Activated T-cell treated with anti-CD3 and anti-CD28 coated beads, Interleukin-2, amount 50 U/mL, for 72 hours (primary cell): ENCODE measurements around the gene NCSTN. TPM values are rescaled to one million over a fixed set of nuclear protein-coding genes. Genes with fewer than 3 reads are reported as not detected.

Experiments
- ATAC-seq, 2 donors: fragments of 150-1000 bp; cut with Tn5 transposase; replicated peaks in 1 of 2; 2 replicates each; pipeline ENCODE4 v1.10.0; 2021; ENCODE audit warnings: moderate library complexity in 2 of 2, mild to moderate bottlenecking in 1 of 2
- DNase-seq, 2 donors: peaks; one replicate each; pipeline ENCODE4 v3.0.0; 2021 to 2022; ENCODE audit warnings: mixed read lengths in 1 of 2
- H3K27ac Mint-ChIP-seq: one replicate; pipeline ENCODE4 v1.8.0; 2022; ENCODE audit warnings: mild to moderate bottlenecking, moderate library complexity, mixed read lengths
- H3K27me3 Mint-ChIP-seq: one replicate; pipeline ENCODE4 v1.8.0; 2022; ENCODE audit warnings: low read depth, mixed read lengths
- H3K36me3 Mint-ChIP-seq, 2 donors: one replicate each; pipeline ENCODE4 v1.8.0; 2022; ENCODE audit warnings: mixed read lengths in 2 of 2, mild to moderate bottlenecking in 1 of 2; ENCODE audit not compliant: insufficient read depth in 2 of 2
- H3K4me1 Mint-ChIP-seq: one replicate; pipeline ENCODE4 v1.8.0; 2022; ENCODE audit warnings: low read depth, mixed read lengths
- H3K4me3 Mint-ChIP-seq, 2 donors: one replicate each; pipeline ENCODE4 v1.8.0; 2022; ENCODE audit warnings: mild to moderate bottlenecking in 2 of 2, mixed read lengths in 2 of 2, moderate library complexity in 2 of 2
- H3K9me3 Mint-ChIP-seq, 2 donors: one replicate each; pipeline ENCODE4 v1.8.0; 2022; ENCODE audit warnings: mixed read lengths in 2 of 2
- total RNA-seq, 2 donors: library from RNA; stranded (reverse); gene quantifications; one replicate each; pipeline ENCODE4 v1.2.3, GENCODE V29; 2022

NCSTN gene
- total RNA-seq, 2 donors from 2014 or later = 65.2 to 66.3 TPM

DNA sequence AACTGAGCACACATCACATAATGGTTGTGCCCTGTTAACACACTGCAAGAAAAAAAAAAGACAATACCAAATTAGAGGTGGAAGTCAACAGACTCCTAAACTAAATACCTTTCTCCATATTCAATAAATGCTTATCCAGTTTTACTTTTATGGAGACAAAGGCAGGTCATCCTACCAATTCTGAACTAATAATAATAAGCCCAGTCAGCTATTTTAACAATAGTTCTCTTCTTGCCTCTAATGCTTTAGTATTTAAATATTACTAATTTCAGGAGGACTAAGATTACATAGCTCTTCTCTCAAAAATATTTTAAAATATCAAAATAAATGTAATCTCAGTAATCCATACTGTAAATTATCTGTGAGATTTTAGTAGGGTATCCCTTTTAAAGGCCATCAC lies 10.7 kb upstream of the NCSTN start:
- DNase-seq (no peak), ATAC-seq (no peak)
- peaks cover 7 to 23% of the 10 kb centered on the region in 2 donors for H3K36me3 Mint-ChIP-seq
- no peaks in the 10 kb centered on the region for H3K27me3 Mint-ChIP-seq
- H3K4me3 Mint-ChIP-seq = no peak overlapping the region
- H3K9me3 Mint-ChIP-seq = no peaks in the 10 kb centered on the region
- H3K4me1 Mint-ChIP-seq = no peaks in the 10 kb centered on the region
- no peak overlapping the region for H3K27ac Mint-ChIP-seq

DNA sequence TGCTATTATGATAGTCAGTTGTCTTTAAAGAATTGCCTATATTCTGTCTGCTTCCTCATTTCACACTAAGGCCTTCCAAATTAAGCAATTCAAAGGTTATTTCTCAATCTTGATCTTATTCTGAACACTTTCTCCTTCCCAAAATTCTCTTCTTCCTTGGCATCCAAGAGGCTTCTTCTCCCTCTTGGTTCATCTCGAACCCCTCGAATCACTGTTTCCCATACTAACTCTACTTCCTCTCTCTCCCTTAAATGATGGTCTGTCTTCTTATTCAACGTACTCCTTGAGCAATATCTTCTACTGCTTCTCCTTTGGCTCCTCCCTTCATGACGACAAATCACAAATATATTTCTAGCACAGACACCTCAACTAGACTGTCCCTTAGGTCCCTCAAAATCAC lies 4.6 kb upstream of the NCSTN start:
- H3K27ac Mint-ChIP-seq = no peak overlapping the region
- peaks cover 21 to 31% of the 10 kb centered on the region in 2 donors for H3K36me3 Mint-ChIP-seq
- peaks cover 23% of the 10 kb centered on the region for H3K4me1 Mint-ChIP-seq

DNA sequence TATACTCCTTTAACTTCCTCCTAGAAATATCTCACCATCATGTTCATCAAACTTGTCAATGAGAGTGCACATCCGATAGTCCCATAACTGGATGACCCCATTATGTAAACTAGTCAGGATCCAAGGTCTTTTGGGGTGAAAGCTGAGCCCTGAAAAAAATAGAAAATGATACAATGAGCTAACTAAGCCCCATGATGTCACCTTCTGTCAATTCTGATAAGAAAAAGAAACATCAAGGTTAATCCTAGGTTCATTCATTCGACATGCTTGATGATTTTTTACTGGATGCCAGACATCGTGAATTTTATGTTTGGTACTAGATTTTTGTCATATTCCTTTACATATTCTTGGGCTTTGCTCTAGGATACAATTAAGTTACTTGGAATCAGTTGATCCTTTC lies 3.0 kb upstream of the NCSTN start:
- no peaks in the 10 kb centered on the region for H3K9me3 Mint-ChIP-seq
- no peaks in the 10 kb centered on the region for H3K27me3 Mint-ChIP-seq
- H3K4me3 Mint-ChIP-seq = no peak overlapping the region
- H3K36me3 Mint-ChIP-seq = peaks cover 21 to 26% of the 10 kb centered on the region in 2 donors
- peaks cover 35% of the 10 kb centered on the region for H3K4me1 Mint-ChIP-seq
- DNase-seq (no peak), ATAC-seq (no peak)
- peak overlapping the region; percentile 74 for H3K27ac Mint-ChIP-seq

More for the DNA sequence above, 4.6 kb upstream of the NCSTN start:
- H3K9me3 Mint-ChIP-seq = no peaks in the 10 kb centered on the region
- H3K4me3 Mint-ChIP-seq = no peak overlapping the region
- ATAC-seq = no peak
- H3K27me3 Mint-ChIP-seq = no peaks in the 10 kb centered on the region
- DNase-seq = no peak

DNA sequence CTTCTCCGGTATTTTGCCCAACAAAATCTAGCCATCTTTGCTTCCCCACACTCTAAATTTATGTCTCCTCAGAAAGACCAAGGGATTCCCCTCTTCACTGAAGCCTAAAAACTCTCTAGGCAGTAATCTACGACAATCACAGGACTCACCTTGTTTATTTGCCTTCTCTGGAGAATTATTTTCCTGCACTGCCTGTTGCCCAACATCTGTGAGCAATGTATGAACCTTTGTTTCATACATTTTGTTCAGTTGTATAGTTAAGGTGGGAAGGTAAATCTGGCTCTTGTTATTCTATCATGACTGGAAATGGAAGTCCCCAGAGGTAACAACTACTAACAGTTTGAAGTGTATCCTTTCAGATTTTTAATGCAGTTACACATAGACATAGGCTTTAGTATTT lies 2.3 kb upstream of the NCSTN start:
- H3K36me3 Mint-ChIP-seq = peaks cover 21 to 26% of the 10 kb centered on the region in 2 donors

DNA sequence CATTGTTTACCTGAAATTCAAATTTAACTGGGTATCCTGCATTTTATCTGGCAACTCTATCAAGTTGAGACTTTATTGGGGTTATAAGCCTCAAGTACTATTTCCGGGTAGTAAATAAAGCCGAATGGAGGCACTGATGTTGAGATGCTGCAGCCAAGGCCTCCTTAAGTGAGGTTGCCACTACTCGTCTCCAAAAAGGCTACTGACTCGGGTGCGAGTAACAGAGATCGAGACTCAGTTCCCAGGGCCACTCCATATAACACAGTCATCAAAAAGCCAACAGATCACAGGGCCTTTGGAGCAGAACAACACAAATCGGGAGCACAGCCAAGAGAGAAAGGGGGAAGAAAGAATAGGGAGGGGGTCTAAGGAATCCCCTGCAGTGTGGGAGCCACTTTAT lies 657 bp upstream of the NCSTN start:
- no peaks in the 10 kb centered on the region for H3K9me3 Mint-ChIP-seq
- peaks cover 39% of the 10 kb centered on the region for H3K4me1 Mint-ChIP-seq
- peak overlapping the region; percentile 96 to 97 for H3K4me3 Mint-ChIP-seq
- H3K27me3 Mint-ChIP-seq = no peaks in the 10 kb centered on the region
- peaks cover 23 to 26% of the 10 kb centered on the region in 2 donors for H3K36me3 Mint-ChIP-seq
- DNase-seq (peak in 1 of 2 donors; percentile 8), ATAC-seq (no peak)
- H3K27ac Mint-ChIP-seq = peak overlapping the region; percentile 99

More for the DNA sequence above, 2.3 kb upstream of the NCSTN start:
- Mint-ChIP-seq H3K27me3 (no peaks in the 10 kb centered on the region), H3K9me3 (no peaks in the 10 kb centered on the region), H3K4me3 (peak overlapping the region; percentile 32 to 97), H3K4me1 (peaks cover 35% of the 10 kb centered on the region), H3K27ac (peak overlapping the region; percentile 74)
- no peak for ATAC-seq
- no peak for DNase-seq

DNA sequence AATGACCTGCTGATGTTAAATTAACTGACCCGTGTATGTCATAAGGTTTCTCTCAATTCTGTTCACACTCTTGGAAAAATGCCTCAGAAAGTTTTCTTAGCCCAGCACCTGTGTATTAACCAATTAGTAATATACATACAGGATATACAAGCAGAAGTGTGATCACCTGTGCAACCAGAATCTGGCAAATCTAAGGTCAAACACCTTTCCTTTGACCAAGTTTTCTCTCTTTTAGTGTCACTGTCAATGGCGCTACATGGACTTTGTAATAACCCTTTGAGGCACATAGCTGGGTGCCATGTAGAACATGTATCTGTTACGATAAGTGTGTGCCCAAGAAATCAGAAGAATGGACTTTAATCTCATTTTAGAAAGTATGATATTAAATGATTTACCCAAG lies 1.1 kb downstream of the NCSTN start:
- peak overlapping the region; percentile 96 to 97 for H3K4me3 Mint-ChIP-seq
- DNase-seq = no peak

DNA sequence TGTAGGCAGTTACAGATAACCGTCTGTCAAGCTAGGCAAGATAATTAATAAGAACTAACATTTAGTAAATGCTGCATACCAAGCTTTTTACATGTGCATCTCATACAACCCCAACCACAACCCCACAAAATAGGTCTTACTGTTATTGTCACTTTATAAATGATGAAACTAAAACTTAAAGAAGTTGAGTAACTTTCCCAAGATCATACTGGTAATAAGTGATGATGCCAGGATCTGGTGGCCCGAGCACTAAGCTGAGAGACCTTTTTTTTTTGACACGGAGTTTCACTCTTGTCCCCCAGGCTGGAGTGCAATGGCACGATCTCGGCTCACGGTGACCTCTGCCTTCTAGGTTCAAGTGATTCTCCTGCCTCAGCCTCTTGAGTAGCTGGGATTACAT lies 1.8 kb downstream of the NCSTN start:
- ATAC-seq = no peak
- peaks cover 45% of the 10 kb centered on the region for H3K4me1 Mint-ChIP-seq

More for the DNA sequence above, 1.1 kb downstream of the NCSTN start:
- H3K4me1 Mint-ChIP-seq = peaks cover 45% of the 10 kb centered on the region
- no peak for ATAC-seq
- H3K9me3 Mint-ChIP-seq = no peaks in the 10 kb centered on the region
- H3K27me3 Mint-ChIP-seq = no peaks in the 10 kb centered on the region
- H3K27ac Mint-ChIP-seq = peak overlapping the region; percentile 99
- peaks cover 14 to 15% of the 10 kb centered on the region in 2 donors for H3K36me3 Mint-ChIP-seq

DNA sequence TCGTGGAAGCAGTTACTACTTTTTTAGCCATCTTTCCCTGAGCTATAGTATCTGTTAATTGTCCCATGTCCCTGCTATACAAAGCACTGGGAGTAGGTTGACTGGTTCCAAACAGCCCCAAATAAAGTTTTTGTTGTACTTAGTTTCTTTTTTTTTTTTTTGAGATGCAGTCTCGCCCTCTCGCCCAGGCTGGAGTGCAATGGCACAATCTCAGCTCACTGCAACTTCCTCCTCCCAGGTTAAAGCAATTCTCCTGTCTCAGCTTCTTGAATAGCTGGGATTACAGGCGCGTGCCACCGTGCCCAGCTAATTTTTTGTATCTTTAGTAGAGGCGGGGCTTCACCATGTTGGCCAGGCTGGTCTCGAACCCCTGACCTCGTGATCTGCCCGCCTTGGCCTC lies 3.3 kb downstream of the NCSTN start:
- peaks cover 8 to 12% of the 10 kb centered on the region in 2 donors for H3K36me3 Mint-ChIP-seq
- no peaks in the 10 kb centered on the region for H3K9me3 Mint-ChIP-seq
- DNase-seq (no peak), ATAC-seq (no peak)
- H3K27me3 Mint-ChIP-seq = no peaks in the 10 kb centered on the region
- no peak overlapping the region for H3K27ac Mint-ChIP-seq
- H3K4me3 Mint-ChIP-seq = no peak overlapping the region
- H3K4me1 Mint-ChIP-seq = peaks cover 32% of the 10 kb centered on the region

More for the DNA sequence above, 1.8 kb downstream of the NCSTN start:
- Mint-ChIP-seq H3K27me3 (no peaks in the 10 kb centered on the region), H3K36me3 (peaks cover 11 to 12% of the 10 kb centered on the region in 2 donors), H3K27ac (peak overlapping the region; percentile 99), H3K9me3 (no peaks in the 10 kb centered on the region), H3K4me3 (peak overlapping the region; percentile 96 to 97)
- no peak for DNase-seq

DNA sequence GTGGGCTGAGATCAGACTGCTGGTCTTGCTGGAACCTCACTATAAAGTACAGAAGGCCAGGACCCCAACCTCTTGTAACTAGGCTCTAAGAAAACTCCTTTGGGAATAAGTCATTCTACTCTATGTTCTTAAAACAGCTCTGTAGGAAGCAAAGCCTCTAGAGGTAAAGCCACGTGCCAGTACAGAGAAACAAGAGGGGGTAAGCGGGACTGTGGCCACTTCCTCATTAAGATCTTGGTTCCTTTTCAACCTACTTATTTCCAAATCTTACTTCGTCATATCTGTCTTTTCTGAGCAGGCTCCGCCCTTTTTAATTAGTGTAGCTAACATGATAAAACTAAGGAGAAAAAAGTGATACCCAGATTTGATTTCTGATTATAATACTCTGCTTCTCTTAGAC lies 3.8 kb downstream of the NCSTN start:
- no peak overlapping the region for H3K4me3 Mint-ChIP-seq
- no peaks in the 10 kb centered on the region for H3K27me3 Mint-ChIP-seq
- ATAC-seq = no peak
- no peaks in the 10 kb centered on the region for H3K9me3 Mint-ChIP-seq
- H3K36me3 Mint-ChIP-seq = peaks cover 8 to 12% of the 10 kb centered on the region in 2 donors
- peaks cover 27% of the 10 kb centered on the region for H3K4me1 Mint-ChIP-seq
- no peak for DNase-seq
- no peak overlapping the region for H3K27ac Mint-ChIP-seq

DNA sequence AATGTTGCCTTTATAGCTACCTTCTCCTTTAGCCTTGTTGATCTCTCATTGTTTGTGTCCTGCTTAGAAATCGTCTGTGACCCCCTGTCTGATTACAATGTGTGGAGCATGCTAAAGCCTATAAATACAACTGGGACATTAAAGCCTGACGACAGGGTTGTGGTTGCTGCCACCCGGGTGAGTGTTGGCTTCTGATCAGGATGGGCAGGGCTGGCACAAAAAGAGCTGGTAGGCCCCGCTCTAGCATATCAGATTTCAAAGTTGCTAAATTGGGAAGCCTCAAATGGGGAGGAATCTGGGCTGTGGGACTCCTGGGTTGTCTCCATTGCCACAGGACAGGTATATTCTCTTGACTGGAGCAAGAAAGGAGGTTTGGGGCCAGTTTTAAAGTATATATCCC lies 8.4 kb downstream of the NCSTN start:
- DNase-seq (no peak), ATAC-seq (no peak)
- H3K36me3 Mint-ChIP-seq = peaks cover 12 to 17% of the 10 kb centered on the region in 2 donors
- no peaks in the 10 kb centered on the region for H3K9me3 Mint-ChIP-seq
- H3K27ac Mint-ChIP-seq = no peak overlapping the region
- no peak overlapping the region for H3K4me3 Mint-ChIP-seq
- H3K27me3 Mint-ChIP-seq = no peaks in the 10 kb centered on the region
- H3K4me1 Mint-ChIP-seq = peaks cover 13% of the 10 kb centered on the region

DNA sequence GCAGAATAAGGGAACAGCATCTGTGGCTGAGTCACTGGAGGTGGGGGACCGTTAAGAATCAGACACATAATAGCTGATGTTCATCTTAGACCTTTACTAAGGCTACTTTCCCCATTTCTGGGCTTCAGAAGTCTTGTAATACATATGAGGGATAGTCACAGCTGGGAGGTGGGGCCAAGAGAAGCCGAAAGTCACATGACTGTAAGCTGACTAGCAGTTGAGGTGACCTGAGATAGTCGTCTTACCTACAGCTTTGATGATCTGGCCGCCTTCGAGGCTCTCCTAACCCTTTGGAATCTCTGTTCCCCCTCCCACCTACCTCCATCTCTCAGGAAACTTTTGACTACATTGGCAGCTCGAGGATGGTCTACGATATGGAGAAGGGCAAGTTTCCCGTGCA lies 9.4 kb downstream of the NCSTN start:
- Mint-ChIP-seq H3K27ac (no peak overlapping the region), H3K4me3 (no peak overlapping the region), H3K4me1 (peaks cover 9% of the 10 kb centered on the region), H3K36me3 (peaks cover 12 to 17% of the 10 kb centered on the region in 2 donors), H3K9me3 (no peaks in the 10 kb centered on the region), H3K27me3 (no peaks in the 10 kb centered on the region)
- no peak for DNase-seq
- ATAC-seq = no peak

DNA sequence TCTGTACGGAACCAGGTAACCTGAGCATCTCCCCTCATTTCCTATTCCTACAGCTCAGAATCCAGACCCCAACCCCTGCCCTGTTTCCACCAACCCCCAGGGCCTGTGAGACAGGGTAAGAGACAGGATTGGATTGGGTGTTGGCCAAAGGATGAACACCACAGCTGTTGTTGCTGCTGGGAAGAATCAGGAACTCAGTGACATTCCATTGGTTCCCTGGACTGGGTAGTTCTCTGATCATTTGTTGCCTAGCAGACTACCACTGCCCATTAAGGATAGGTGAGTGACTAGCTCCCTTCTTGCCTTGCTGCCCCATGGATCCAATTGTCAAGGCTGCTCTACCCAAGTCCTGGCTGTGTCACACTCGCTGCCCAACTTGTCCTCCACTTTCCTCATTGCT lies 10.0 kb downstream of the NCSTN start:
- peaks cover 12 to 22% of the 10 kb centered on the region in 2 donors for H3K36me3 Mint-ChIP-seq
- no peak overlapping the region for H3K4me3 Mint-ChIP-seq
- DNase-seq = no peak
- H3K27ac Mint-ChIP-seq = no peak overlapping the region
- no peaks in the 10 kb centered on the region for H3K27me3 Mint-ChIP-seq
- H3K9me3 Mint-ChIP-seq = no peaks in the 10 kb centered on the region
- peaks cover 4% of the 10 kb centered on the region for H3K4me1 Mint-ChIP-seq
- no peak for ATAC-seq

DNA sequence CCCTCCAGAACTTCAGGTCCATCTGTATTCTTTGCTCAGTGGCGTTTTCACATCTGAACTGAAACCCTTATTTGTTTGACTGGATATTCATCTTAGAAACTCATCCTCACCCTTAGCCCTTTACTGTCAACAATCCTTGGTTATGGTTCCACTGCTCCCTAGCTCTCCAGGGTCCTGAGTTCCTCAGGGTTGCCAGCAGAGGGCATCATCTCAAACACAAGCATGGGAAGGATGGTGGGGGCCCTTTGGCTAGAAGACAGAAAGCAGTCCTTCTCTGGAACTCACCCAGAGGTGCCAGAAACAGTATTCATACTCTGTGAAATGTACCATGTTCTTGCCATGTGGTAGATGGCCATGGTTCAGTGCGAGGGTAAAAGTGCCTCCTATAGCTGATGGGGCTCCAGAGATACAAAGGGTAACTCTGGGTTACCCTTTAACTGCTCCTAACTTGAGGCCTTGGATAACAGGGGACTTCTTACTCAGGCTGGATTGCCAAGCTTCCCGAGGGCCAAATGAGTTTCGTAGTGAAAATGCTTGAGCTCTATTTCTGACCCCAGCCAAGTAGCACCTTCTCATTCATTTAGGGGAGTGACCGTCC lies 11.3 kb downstream of the NCSTN start:
- no peak for ATAC-seq
- no peaks in the 10 kb centered on the region for H3K27me3 Mint-ChIP-seq

More for the DNA sequence above, 11.3 kb downstream of the NCSTN start:
- Mint-ChIP-seq H3K4me1 (peaks cover 4% of the 10 kb centered on the region), H3K4me3 (no peak overlapping the region), H3K36me3 (peaks cover 12 to 26% of the 10 kb centered on the region in 2 donors), H3K27ac (no peak overlapping the region), H3K9me3 (no peaks in the 10 kb centered on the region)
- peak in 1 of 2 donors; percentile 6 for DNase-seq
